NCI-H2081 (cell line): Measurements from ENCODE around the gene HMOX1.
"Not testable (repeated sequence)": the region's sequence is repeated elsewhere in the genome, so short reads cannot be mapped to it uniquely, and the experiment has no call there.

Experiments
- DNase-seq, 2 experiments: peaks; one replicate each; lab custom pipeline; 2025; lab: John Stamatoyannopoulos, UW

HMOX1 gene

GRCh38 chr22:35350539-35351503 lies 30.1 kb upstream of the HMOX1 start:
- peak; percentile 83 to 85 for DNase-seq

- DNase-seq: no peak
Observed at GRCh38 chr22:35352214-35353111, 28.4 kb upstream of the HMOX1 start.

GRCh38 chr22:35353318-35353717 lies 27.6 kb upstream of the HMOX1 start:
- DNase-seq: no peak

GRCh38 chr22:35354068-35354467 lies 26.8 kb upstream of the HMOX1 start:
- no peak for DNase-seq

- no peak for DNase-seq
Observed at GRCh38 chr22:35357883-35358621, 22.8 kb upstream of the HMOX1 start.

GRCh38 chr22:35359380-35360065 lies 21.4 kb upstream of the HMOX1 start:
- no peak for DNase-seq

- DNase-seq: no peak
Observed at GRCh38 chr22:35361001-35361558, 19.8 kb upstream of the HMOX1 start.

- DNase-seq: no peak
Observed at GRCh38 chr22:35363566-35364086, 17.3 kb upstream of the HMOX1 start.

GRCh38 chr22:35364230-35364629 lies 16.7 kb upstream of the HMOX1 start:
- DNase-seq: not testable (repeated sequence)

- DNase-seq: no peak
Observed at GRCh38 chr22:35367331-35367886, 13.5 kb upstream of the HMOX1 start.

GRCh38 chr22:35368386-35368785 lies 12.5 kb upstream of the HMOX1 start:
- no peak for DNase-seq

- no peak for DNase-seq
Observed at GRCh38 chr22:35369996-35370395, 10.9 kb upstream of the HMOX1 start.

GRCh38 chr22:35373781-35374180 lies 7.1 kb upstream of the HMOX1 start:
- no peak for DNase-seq

- no peak for DNase-seq
Observed at GRCh38 chr22:35375031-35375430, 5.9 kb upstream of the HMOX1 start.

- no peak for DNase-seq
Observed at GRCh38 chr22:35375526-35375925, 5.4 kb upstream of the HMOX1 start.

- DNase-seq: peak in 1 of 2 experiments; percentile 4
Observed at GRCh38 chr22:35376728-35377472, 4.0 kb upstream of the HMOX1 start.

GRCh38 chr22:35377735-35378134 lies 3.2 kb upstream of the HMOX1 start:
- no peak for DNase-seq

GRCh38 chr22:35378621-35379020 lies 2.3 kb upstream of the HMOX1 start:
- DNase-seq: no peak

GRCh38 chr22:35379146-35379993 lies 1.5 kb upstream of the HMOX1 start:
- no peak for DNase-seq
